ENCODE measurements around the gene ZNHIT6. TPM values are rescaled to one million over a fixed set of nuclear protein-coding genes. Genes with fewer than 3 reads are reported as not detected.

The ZNHIT6 gene
- total and polyA plus RNA-seq, 2 of the 8 experiments (the other 6 are each of a cell fraction or from before 2014, with no cell fraction given) = 5.9 to 17.2 TPM

DNA sequence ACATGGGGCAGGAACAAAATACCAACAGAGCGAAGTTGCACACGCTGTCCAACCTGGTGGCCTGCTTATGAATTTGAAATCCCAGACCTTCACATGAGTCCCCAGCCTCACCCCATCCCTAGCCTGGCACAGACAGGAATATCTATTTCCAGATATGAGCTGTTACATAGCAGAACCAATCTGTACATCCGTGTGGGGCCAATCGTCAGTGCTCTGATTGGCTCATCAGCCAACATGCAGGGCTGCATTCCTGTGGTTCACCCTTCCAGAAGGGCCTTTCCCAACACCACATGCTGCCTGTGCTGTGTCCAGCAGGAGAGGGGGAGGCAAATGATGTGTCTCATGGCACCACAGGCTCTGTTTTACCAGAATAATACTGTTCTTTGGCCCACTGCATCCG, 96.4 kb downstream of the ZNHIT6 start:
- H3K79me1 ChIP-seq (ENCODE audit: low read depth, low read length) = no peaks in the 10 kb centered on the region
- H2BK20ac ChIP-seq (ENCODE audit: low read length) = 0 out of 2 replicates have a peak overlapping the region, but pooled peaks have one; percentile 76
- no peaks in the 10 kb centered on the region for H3K79me2 ChIP-seq (ENCODE audit: control insufficient read depth in 1 of 2, insufficient read depth in 2 of 2, low read length in 2 of 2)
- no peaks in the 10 kb centered on the region; a peak in 1 of 7 replicates for H3K27me3 ChIP-seq (replicated peaks in 1 of 4; ENCODE audit: control insufficient read depth in 3 of 4, extremely low read depth in 1 of 4, insufficient read depth in 3 of 4, low read length in 3 of 4)
- H3K4ac ChIP-seq (replicated peaks; ENCODE audit: insufficient read length, low read depth, low read length) = no peak overlapping the region
- DNase-seq (ENCODE audit: low read depth in 1 of 2, low spot score in 2 of 2) = no peak
- H3K9ac ChIP-seq (replicated peaks in 1 of 4; ENCODE audit: extremely low read depth in 1 of 4, low read depth in 3 of 4, low read length in 3 of 4) = no peak overlapping the region
- no peak overlapping the region for H2BK120ac ChIP-seq (replicated peaks; ENCODE audit: low read depth, low read length)
- H3K9me3 ChIP-seq (ENCODE audit: insufficient read depth in 2 of 2, low read depth in 1 of 2, low read length in 1 of 2) = no peaks in the 10 kb centered on the region
- FAIRE-seq = no peak
- H4K8ac ChIP-seq (ENCODE audit: extremely low read depth, insufficient read depth, low read length) = no peak overlapping the region
- peaks cover 2% of the 10 kb centered on the region for H3K23me2 ChIP-seq (ENCODE audit: low read depth, low read length)
- no peak overlapping the region for H3K4me2 ChIP-seq (ENCODE audit: insufficient read depth in 1 of 2, low read depth in 2 of 2, low read length in 2 of 2)
- no peak overlapping the region for H3K23ac ChIP-seq (ENCODE audit: insufficient read length)
- no peak overlapping the region for H3K4me3 ChIP-seq (ENCODE audit: extremely low read depth in 1 of 4, insufficient read depth in 2 of 4, low read depth in 3 of 4, low read length in 4 of 4)
- ChIA-PET POLR2A (ENCODE audit: partially characterized antibody) (interaction anchor here (1.6 to 3.6 kb wide), 3 partner anchors 28 to 30 kb away, joined by 8 to 30 read pairs (median 13); partner anchors contain the start of gene CCN1), CTCF (ENCODE audit: partially characterized antibody) (interaction anchor here (0.7 to 5.0 kb wide), 7 partner anchors 8 to 304 kb away, joined by 3 to 42 read pairs (median 6); no protein-coding TSS in a partner anchor)
- 93% methylated on average over 5 of the region's 5 CpGs; no CpG with 5 or more reads in 1 of the 2 experiments for WGBS, 2 experiments (ENCODE audit: extremely low coverage in 1 of 2, insufficient coverage in 1 of 2, insufficient read length in 1 of 2, insufficient replicate concordance in 2 of 2, low coverage in 1 of 2, low lambda C conversion rate in 2 of 2, missing lambda C conversion rate in 1 of 2)
- no peak overlapping the region for H3K14ac ChIP-seq (ENCODE audit: insufficient read length)
- peak overlapping the region; percentile 96 for H2BK12ac ChIP-seq (ENCODE audit: low read depth, low read length)
- TF ChIP-seq GTF2F1 (IDR thresholded peaks at IDR 0.05; ENCODE audit: borderline replicate concordance, low read depth, low read length) = no peak
- TF ChIP-seq BRCA1 (IDR thresholded peaks at IDR 0.05; ENCODE audit: low read depth, low read length) = no peak
- TF ChIP-seq TBP (IDR thresholded peaks at IDR 0.05; ENCODE audit: low read depth, low read length) = no peak
- TF ChIP-seq TEAD4 (IDR thresholded peaks at IDR 0.05; ENCODE audit: low read depth, low read length) = 0 out of 2 replicates have a peak, but pooled peaks have one; percentile 13
- H2BK15ac ChIP-seq (ENCODE audit: low read length) = peak overlapping the region; percentile 62; the same call in 1 of the 2 replicates
- H3K36me3 ChIP-seq (ENCODE audit: control insufficient read depth in 2 of 4, insufficient read depth in 4 of 4, low read length in 3 of 4) = no peaks in the 10 kb centered on the region
- peak overlapping the region; percentile 70; the same call in 1 of the 2 replicates for H2AK5ac ChIP-seq (ENCODE audit: low read depth, low read length)
- peak overlapping the region; percentile 80; the same call in 1 of the 2 replicates for H2BK5ac ChIP-seq (ENCODE audit: low read depth, low read length)
- H4K20me1 ChIP-seq (replicated peaks in 1 of 2; ENCODE audit: control insufficient read depth in 1 of 2, insufficient read depth in 2 of 2, low read length in 2 of 2) = no peaks in the 10 kb centered on the region
- no peak overlapping the region for H3K27ac ChIP-seq (ENCODE audit: low read depth, low read length)
- no peak overlapping the region for H4K5ac ChIP-seq (ENCODE audit: insufficient read length, low read depth, low read length)
- no peak overlapping the region for H3K56ac ChIP-seq (replicated peaks; ENCODE audit: insufficient read length, low read depth, low read length)
- peaks cover 6 to 16% (median 10%) of the 10 kb centered on the region in 4 experiments for H3K4me1 ChIP-seq (replicated peaks in 1 of 4; ENCODE audit: control insufficient read depth in 3 of 4, insufficient read depth in 4 of 4, low read length in 3 of 4)
- H4K91ac ChIP-seq (replicated peaks; ENCODE audit: insufficient read length, low read length) = no peak overlapping the region
- no peak overlapping the region for H2AFZ ChIP-seq (ENCODE audit: low read length)
- no peak overlapping the region for H3K18ac ChIP-seq (ENCODE audit: extremely low read depth, low read length)
